Measurements from ENCODE around the gene STEAP3.

Gene STEAP3

DNA sequence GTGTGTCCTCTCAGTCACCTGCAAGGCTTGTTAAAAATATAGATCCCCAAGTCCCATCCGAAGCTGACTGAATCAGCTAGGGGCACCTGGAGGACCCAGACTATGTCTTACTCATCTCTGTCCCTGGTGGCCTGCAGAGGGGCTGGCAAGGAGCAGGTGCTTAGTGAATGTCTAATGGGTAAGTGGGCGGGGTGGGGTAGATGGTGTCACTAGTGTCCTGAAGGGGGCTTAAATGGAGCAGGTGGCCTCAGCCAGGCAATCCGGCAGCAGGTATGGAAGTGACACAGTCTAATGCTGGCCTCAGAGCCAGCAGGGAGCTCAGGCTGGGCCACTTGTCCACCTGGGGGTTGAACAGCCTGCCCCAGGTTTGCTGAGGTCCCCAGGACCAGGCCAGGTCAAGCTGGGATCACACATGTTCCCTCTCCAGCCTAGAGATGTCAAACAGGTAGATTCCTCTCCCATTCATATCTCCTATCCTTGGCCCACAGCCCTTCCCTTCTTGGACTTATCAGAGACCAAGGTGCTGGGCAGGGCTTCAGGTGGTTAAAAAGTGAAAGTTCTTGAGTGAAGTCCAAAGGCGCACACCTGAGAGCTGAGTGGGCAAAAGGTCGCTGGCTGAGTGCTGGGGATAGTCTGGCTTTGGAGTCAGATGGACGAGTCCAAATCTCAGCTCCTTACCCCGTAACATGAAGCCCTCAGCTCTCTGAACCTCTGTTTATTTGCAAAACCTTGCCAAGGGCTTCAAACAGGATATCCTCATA is 1.7 kb downstream of the STEAP3 start:
- DNase-seq (ENCODE audit: extremely low read depth in 1 of 2, low read depth in 1 of 2), result no peak

GRCh38 chr2:119225926-119226325 is 2.3 kb downstream of the STEAP3 start:
- no peak for DNase-seq (ENCODE audit: extremely low read depth in 1 of 2, low read depth in 1 of 2)

DNA sequence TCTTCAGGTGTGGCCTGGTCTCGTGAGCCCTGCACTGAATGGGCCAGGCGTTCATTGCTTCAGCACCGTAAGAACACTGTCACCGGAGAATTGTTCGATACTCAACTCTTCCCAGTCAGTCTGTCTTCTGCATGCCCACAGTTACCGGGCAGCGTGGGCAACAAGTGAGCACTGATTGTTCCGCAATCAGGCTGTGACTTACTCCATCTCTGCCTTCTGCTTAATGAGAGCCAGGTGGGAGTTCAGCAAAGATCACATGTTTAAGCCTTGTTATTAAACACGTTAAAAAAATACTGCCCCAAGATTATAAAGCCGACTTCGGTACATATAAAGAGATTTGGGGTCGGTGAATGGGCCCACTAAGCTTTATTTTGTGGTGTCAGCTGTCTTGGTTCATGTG is 3.7 kb downstream of the STEAP3 start:
- DNase-seq (ENCODE audit: extremely low read depth in 1 of 2, low read depth in 1 of 2), result no peak

GRCh38 chr2:119228136-119228535 is 4.5 kb downstream of the STEAP3 start:
- DNase-seq (ENCODE audit: extremely low read depth in 1 of 2, low read depth in 1 of 2), result no peak

- DNase-seq (ENCODE audit: extremely low read depth in 1 of 2, low read depth in 1 of 2), result no peak
Observed at GRCh38 chr2:119228964-119229363, 5.3 kb downstream of the STEAP3 start.

DNA sequence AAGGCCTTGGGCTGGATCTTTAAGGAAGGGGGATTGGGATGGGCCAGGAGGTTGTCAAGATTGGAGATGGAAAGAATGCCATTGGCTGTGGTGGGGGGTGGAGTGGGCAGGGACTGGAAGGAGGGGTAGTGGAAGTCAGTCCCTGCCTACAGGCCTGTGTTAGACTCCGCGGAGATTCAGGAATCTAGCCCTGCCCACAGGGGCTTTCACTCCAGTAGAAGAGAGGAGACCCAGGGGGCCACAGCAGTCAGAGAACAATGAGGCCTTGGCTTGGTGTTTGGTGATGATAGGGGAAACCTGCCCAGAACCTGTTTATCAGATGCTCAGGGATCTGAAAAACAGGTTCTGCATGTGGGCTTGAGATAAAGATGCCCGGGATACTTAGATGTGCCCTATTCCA is 6.1 kb downstream of the STEAP3 start:
- no peak for DNase-seq (ENCODE audit: extremely low read depth in 1 of 2, low read depth in 1 of 2)

DNA sequence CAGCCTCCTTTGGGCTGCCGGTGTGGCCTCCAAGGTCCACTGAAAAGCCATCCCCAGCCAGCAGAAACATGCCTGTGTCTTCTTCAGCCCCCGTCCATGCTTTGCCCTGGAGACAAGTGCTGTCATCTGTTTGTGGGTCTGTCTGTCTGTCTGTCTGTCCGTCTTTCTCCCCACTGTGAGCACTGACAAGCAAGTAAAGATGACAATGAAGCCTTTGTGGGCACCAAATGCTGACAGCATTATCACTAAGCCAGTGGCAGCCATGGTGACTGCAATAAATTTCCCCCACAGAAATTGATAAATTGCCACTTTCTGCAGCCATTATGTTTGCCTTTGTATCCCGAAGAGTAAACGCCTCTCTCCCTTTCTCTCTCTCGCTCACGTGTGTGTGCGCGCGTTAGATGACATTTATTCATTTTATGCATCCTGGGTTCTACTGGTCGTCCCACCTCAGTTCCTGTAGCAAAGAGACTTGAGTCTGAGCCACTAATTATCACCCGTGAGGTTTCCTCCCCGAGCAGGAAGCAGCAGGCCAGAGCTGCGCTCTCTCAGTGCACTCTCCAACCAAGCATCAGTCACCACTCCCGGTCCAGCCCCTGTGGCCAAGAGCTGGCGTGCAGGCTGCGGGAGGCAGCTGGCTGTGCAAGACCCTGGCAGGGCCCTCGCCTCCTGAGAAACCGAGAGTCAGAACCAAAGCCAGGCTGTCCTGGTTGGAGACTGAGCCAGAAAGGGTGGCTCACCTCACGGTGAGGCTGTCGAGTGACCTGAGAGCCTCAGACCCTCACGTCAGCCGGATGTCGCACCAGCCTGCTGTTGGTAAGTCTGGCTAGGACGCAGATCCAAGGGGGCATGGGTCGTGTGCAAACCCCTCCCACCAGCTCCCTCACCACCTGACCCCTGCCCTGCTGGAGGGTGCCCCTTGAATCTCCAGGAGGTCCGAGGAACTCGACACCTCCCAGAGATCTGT is 6.9 kb downstream of the STEAP3 start:
- DNase-seq (ENCODE audit: extremely low read depth in 1 of 2, low read depth in 1 of 2), result no peak

DNA sequence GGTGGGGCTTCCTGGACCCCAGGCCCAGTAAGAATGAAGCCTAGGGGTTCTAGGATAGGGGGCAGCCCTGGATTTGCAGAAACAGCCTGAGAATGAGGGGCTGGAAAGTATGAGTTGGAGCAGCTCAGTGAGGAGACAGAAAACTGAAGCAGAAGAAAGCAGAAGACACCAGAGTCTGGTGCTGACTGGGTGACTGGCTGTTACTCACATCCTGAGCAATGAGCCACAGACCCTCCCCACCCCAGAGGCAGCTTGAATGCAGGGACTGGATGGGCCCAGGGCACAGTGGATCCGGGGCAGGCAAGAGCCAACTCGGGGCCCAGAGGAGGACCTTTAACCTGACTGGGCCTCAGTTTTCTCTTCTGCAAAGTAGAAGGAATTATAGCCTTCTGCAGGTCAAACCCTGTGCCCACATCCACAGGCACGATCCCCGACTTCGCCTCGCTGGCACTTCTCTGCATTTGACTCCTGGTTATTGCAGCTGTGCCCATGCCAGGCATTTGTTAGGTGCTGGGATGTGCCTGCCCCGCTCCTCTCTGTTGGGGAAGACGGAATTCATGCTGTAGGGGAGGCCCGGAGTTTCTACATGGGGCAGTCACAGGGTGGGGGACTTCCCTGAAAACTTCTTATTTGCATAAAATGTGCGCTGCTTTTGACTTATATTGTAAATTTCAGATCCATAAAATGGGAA is 8.5 kb downstream of the STEAP3 start:
- DNase-seq (ENCODE audit: extremely low read depth in 1 of 2, low read depth in 1 of 2), result no peak

GRCh38 chr2:119232666-119232993 is 9.0 kb downstream of the STEAP3 start:
- no peak for DNase-seq (ENCODE audit: extremely low read depth in 1 of 2, low read depth in 1 of 2)

GRCh38 chr2:119233326-119234020 is 9.8 kb downstream of the STEAP3 start:
- DNase-seq (ENCODE audit: extremely low read depth in 1 of 2, low read depth in 1 of 2), result no peak

GRCh38 chr2:119234021-119235019 is 10.7 kb downstream of the STEAP3 start:
- DNase-seq (ENCODE audit: extremely low read depth in 1 of 2, low read depth in 1 of 2), result no peak

GRCh38 chr2:119236796-119237195 is 13.2 kb downstream of the STEAP3 start:
- no peak for DNase-seq (ENCODE audit: extremely low read depth in 1 of 2, low read depth in 1 of 2)

GRCh38 chr2:119240311-119241204 is 16.9 kb downstream of the STEAP3 start:
- DNase-seq (ENCODE audit: extremely low read depth in 1 of 2, low read depth in 1 of 2), result no peak

- no peak for DNase-seq (ENCODE audit: extremely low read depth in 1 of 2, low read depth in 1 of 2)
Observed at GRCh38 chr2:119241205-119241532, 17.5 kb downstream of the STEAP3 start.

- no peak for DNase-seq (ENCODE audit: extremely low read depth in 1 of 2, low read depth in 1 of 2)
Observed at GRCh38 chr2:119242276-119243119, 18.9 kb downstream of the STEAP3 start.

- DNase-seq (ENCODE audit: extremely low read depth in 1 of 2, low read depth in 1 of 2), result no peak
Observed at GRCh38 chr2:119243621-119244020, 20.0 kb downstream of the STEAP3 start.

- no peak for DNase-seq (ENCODE audit: extremely low read depth in 1 of 2, low read depth in 1 of 2)
Observed at GRCh38 chr2:119245076-119245840, 21.6 kb downstream of the STEAP3 start.

Measured in stimulated activated CD8-positive, alpha-beta memory T cell treated with anti-CD3 and anti-CD28 coated beads, Interleukin-7, amount 100 ng/mL, for 48 hours (primary cell).